ENCODE results near the gene ERRFI1.

The ERRFI1 gene

DNA sequence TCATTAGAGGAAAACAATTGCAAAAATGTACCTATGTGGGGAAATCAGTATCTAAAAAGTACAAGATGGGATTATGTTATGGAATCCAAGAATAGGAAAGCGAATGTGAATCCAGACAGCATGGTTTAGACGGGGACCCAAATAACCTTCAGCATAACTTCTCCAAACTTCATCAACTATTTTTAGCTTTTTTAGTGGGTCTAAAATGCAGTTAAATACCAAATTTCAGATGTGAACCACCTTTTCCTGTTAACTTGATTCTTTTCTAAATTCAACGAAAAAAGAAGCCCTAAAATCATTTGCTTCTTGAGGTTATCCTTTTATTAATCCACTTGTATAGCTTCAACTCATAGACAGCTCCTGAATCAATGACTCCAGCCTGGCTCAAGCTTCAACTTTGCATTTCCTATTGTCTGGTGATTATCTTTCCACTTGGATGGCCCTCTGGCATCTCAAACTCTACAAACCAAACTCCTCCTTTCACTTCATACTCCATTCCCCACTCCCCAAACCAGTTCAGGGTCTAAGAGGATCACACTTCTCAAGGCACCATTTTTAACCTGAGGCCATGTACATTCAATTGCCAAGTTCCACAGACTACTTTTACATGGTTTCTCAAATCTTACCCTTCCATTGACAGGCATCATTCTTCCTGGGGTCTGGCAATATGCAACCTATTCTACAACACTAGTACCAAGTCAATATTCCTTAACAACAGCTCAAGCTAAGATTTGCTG is 7.4 kb downstream of the ERRFI1 start:
- DNase-seq: no peak

DNA sequence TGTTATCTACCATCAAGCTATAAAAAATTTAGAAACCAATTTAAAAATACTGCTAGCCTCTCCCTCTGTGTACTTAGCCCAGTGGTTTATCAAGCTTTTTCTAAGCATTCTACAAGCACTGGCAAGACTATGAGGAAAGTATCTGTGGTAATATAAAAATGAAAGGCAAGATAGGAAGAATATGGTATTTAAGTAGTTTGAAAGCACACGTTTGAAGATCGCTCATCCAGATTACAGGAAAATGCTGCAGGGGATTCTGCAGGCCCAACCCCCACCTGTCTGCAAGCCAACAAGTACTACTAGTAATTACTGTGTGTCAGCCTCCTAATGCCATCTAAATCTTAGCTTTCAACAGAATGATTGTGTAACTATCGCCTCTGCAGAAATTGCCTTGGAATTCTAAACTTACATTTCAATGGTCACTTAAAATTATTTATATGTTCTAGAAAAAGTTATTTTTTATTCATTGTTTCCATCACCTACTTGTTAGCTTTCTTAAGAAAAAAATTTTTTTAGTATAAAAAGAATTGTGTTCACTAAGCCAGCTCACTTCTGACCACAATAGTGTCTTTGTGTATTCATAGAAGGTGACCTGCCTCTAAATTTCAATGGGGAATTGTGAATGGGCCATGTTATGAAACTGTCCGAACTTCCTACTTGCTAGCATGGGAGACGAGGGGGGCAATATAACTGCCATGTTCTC is 8.5 kb downstream of the ERRFI1 start:
- DNase-seq: no peak

GRCh38 chr1:8016895-8017241 is 9.2 kb downstream of the ERRFI1 start:
- no peak for DNase-seq

- no peak for DNase-seq
Measured at GRCh38 chr1:8016210-8016894, 9.8 kb downstream of the ERRFI1 start.

- DNase-seq: no peak
Measured at GRCh38 chr1:8015809-8016165, 10.3 kb downstream of the ERRFI1 start.

GRCh38 chr1:8015036-8015808 is 10.9 kb downstream of the ERRFI1 start:
- no peak for DNase-seq

GRCh38 chr1:8014381-8014988 is 11.6 kb downstream of the ERRFI1 start:
- no peak for DNase-seq

DNA sequence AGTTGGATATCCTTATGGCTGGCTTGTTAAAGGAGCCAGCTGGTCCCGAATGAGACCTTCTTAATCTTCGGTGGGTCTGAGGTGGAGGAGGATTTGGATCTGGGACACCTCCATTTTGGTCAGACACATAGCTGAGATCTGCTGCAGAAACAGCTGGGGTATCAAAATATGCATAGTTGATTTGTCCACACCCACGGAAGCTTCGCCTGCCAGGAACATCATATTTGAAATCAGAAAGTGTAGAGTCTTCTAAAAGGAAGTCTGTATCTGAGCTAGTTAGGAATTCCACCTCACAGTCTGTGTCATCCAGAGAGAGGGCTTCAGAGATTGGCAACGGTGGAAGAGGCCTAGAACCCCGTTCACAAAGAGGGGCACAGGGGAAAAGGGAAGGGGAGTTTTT is 12.3 kb downstream of the ERRFI1 start:
- DNase-seq: no peak

DNA sequence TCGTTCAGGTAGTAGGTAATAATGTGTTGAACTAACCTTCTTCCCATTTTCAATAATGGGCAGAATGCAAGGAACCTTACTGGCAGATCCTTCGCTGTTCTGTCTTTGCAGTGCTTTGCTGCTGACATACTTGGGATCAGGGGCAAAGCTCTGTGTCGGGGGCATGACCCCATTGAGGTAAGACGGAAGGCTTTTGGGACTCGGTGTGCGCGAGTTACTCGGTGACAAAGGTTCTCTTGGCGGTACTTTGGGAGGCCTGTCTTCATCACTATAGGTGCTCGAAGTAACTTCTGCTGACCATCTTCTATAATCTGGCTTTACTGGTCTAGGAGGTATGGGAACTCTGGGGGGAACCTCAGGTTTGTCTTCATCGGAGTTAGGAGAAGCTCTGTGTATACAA is 12.7 kb downstream of the ERRFI1 start:
- no peak for DNase-seq

GRCh38 chr1:8012955-8013354 is 13.2 kb downstream of the ERRFI1 start:
- DNase-seq: no peak

- no peak for DNase-seq
Measured at GRCh38 chr1:8011923-8012858, 13.9 kb downstream of the ERRFI1 start.

DNA sequence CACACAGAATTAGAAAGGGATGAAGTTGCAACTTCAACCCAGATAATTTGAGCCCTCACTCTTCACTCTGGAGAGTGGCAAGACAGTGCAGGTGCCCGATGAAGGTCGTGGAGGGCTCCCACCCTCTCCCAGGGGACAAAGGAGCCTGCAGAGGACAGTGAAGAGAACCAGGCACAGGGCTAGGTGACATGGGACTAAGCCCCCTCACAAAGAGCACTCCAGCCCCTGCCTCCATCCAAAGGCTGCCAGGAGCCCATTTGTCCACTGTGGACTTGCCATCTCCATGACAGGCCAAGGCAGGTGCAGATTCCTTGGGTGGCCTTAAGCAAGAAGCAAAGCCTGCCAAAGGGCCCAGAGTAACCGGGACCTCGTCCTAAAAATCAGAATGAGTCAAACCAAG is 15.1 kb downstream of the ERRFI1 start:
- no peak for DNase-seq

DNA sequence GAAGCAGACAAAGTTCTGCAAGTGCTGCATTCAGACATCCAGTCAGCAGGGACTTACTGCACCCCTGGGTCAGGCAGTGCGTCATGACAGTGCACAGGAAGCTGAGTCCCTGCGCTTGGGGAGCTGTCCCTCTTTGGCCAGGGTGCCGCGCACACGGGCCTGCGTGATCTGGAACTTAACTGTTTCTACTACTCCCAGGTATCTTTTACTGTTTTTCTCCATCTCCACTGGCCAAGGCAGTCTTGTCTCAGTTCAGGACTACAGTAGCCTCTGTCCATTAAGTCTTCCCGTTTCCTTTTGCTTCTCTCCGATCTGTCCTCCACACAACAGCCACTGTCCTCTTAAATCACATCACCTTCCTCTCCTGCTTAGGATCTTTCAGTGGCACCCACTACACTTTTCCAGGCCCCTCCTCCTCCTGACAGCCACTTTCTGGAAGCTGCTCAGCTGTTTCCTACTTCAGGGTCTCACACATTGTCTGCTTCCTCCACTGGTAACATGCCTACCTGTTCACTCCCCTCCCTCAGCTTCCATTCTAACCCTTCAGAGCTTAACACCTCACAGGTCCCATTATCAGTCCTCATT is 15.9 kb downstream of the ERRFI1 start:
- no peak for DNase-seq

- DNase-seq: no peak
Measured at GRCh38 chr1:8009043-8010002, 16.8 kb downstream of the ERRFI1 start.

DNA sequence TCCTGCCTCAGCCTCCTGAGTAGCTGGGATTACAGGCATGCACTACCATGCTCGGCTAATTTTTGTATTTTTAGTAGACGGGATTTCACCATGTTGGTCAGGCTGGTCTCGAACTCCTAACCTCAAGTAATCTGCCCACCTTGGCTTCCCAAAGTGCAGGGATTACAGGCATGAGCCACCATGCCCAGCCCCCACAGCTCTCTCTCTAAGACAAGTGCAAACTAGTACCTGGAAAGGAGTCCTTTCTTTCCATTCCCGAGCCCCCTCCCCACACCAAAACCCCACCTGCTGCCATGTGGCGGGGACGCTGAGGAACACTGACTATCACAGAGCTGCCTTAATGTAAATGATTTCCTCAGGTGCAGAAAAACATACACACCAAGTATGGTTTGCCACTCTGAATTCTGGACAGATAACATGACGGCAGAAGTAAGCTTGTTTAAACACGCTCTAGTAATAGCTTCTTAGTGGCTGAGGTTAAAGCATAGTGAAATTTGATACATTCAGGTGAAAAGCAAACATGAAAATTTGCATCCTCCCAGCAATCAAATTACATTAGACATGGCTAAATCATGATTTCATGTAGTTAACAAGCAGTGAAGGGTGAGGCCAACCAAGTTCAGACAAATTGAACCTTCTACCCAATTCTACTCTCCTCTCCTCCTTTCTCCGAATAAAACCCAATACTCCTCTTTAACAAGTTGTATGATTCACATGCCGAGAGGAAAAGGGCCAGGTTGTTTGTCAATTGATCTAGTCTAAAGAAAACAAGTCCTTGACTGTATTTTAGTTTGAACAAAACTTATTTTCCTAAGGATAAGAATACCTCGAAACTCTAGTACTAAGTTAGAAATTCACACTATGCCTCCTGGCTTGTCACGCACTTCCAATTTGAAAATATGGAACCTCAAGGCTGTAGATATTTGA is 19.8 kb downstream of the ERRFI1 start:
- no peak for DNase-seq

- DNase-seq: no peak
Measured at GRCh38 chr1:8004803-8005573, 21.1 kb downstream of the ERRFI1 start.

GRCh38 chr1:8004113-8004802 is 21.9 kb downstream of the ERRFI1 start:
- no peak for DNase-seq
